GM12878 (cell line): ENCODE data around the gene POGZ. TPM values are rescaled to one million over a fixed set of nuclear protein-coding genes. Genes with fewer than 3 reads are reported as not detected.

ENCODE experiments used
- ATAC-seq: fragments of 200-7000 bp; cut with Tn5 transposase; 3 replicates; pipeline ENCODE4 v1.9.1; 2020; ENCODE audit warnings: mild to moderate bottlenecking, moderate library complexity
- BruUV-seq: library from RNA; stranded (reverse); fragments of 400-500 nt; replicated peaks from 2 replicates; lab custom pipeline; 2021; lab: Mats Ljungman, UMichigan
- CTCF ChIA-PET: fragments of 300-600 bp; sonication (Branson Sonifier 250); formaldehyde crosslinking; extraction: SDS; loops from one replicate; lab custom pipeline; 2021; ENCODE audit warnings: inconsistent platforms; lab: Yijun Ruan, JAX
- POLR2A ChIA-PET: fragments of 350-600 bp; formaldehyde crosslinking; extraction: SDS; loops from one replicate; lab custom pipeline; 2021; ENCODE audit warnings: inconsistent platforms; lab: Charles Lee
- RAD21 ChIA-PET: fragments of 300-600 bp; sonication (Branson Sonifier 250); formaldehyde crosslinking; loops from one replicate; lab custom pipeline; 2023; ENCODE audit warnings: antibody characterized with exemption; ENCODE audit not compliant: unreplicated experiment; lab: Charles Lee
- SMC1A ChIA-PET: fragments of 300-600 bp; sonication (Branson Sonifier 250); formaldehyde crosslinking; loops from one replicate; lab custom pipeline; 2023; ENCODE audit not compliant: unreplicated experiment, uncharacterized antibody; lab: Charles Lee
- DNase-seq: peaks from one replicate; pipeline ENCODE4 v3.0.0-alpha.2; 2011; ENCODE audit warnings: low read depth, low spot score
- FAIRE-seq: peaks from 3 replicates; lab custom pipeline; 2011; peaks lifted over from hg19 to GRCh38; lab: Jason Lieb, UNC
- H2AFZ ChIP-seq: 2 replicates; pipeline ENCODE4 v1.6.0; 2011; ENCODE audit warnings: low read depth, low read length, control low read depth; ENCODE audit not compliant: control insufficient read depth
- H3K27ac ChIP-seq: 2 replicates; pipeline ENCODE4 v1.5.1; 2011; ENCODE audit warnings: control low read depth; ENCODE audit not compliant: control insufficient read depth, insufficient read depth
- H3K27me3 ChIP-seq, 2 experiments: replicated peaks in 1 of 2; 2 replicates each; pipeline versions ENCODE4 v1.6.0 to v1.6.1; 2011; ENCODE audit warnings: low read length in 1 of 2; ENCODE audit not compliant: control insufficient read depth in 2 of 2, insufficient read depth in 2 of 2
- H3K36me3 ChIP-seq, 2 experiments: 2 replicates each; pipeline ENCODE4 v1.5.1; 2011; ENCODE audit warnings: low read length in 1 of 2; ENCODE audit not compliant: control insufficient read depth in 2 of 2, insufficient read depth in 2 of 2
- H3K4me1 ChIP-seq: 2 replicates; pipeline ENCODE4 v1.6.1; 2011; ENCODE audit warnings: mild to moderate bottlenecking, low read length, moderate library complexity, mixed read lengths; ENCODE audit not compliant: control insufficient read depth, insufficient read depth
- H3K4me2 ChIP-seq: 2 replicates; pipeline ENCODE4 v1.6.0; 2011; ENCODE audit warnings: control low read depth; ENCODE audit not compliant: control insufficient read depth, insufficient read depth
- H3K4me3 ChIP-seq: fragments of 200-600 bp; sonication (generic); 2 replicates; pipeline ENCODE4 v1.5.1; 2016
- H3K79me2 ChIP-seq: 2 replicates; pipeline ENCODE4 v1.6.0; 2011; ENCODE audit warnings: low read length; ENCODE audit not compliant: control insufficient read depth, insufficient read depth
- H3K9ac ChIP-seq: 2 replicates; pipeline ENCODE4 v1.8.0; 2011; ENCODE audit warnings: low read length, control low read depth, mixed read lengths; ENCODE audit not compliant: control insufficient read depth, insufficient read depth
- H3K9me3 ChIP-seq: replicated peaks from 3 replicates; pipeline ENCODE4 v1.5.1; 2011; ENCODE audit warnings: mild to moderate bottlenecking, low read length; ENCODE audit not compliant: control insufficient read depth, insufficient read depth
- H4K20me1 ChIP-seq: 2 replicates; pipeline ENCODE4 v1.6.0; 2011; ENCODE audit not compliant: control insufficient read depth, insufficient read depth
- BMI1 ChIP-seq: fragments of 450-650 bp; IDR thresholded peaks from 2 replicates; pipeline ENCODE4 v1.6.1; 2016; ENCODE audit warnings: mild to moderate bottlenecking, moderate library complexity, borderline replicate concordance
- CREM ChIP-seq: IDR thresholded peaks from 2 replicates; pipeline ENCODE4 v1.6.1; 2014; ENCODE audit warnings: antibody characterized with exemption, low read depth
- KAT2A ChIP-seq: conservative IDR thresholded peaks from 2 replicates; pipeline ENCODE4 v1.6.1; 2011; ENCODE audit warnings: low read depth, low read length; ENCODE audit not compliant: control insufficient read depth
- LARP7 ChIP-seq: fragments of 450-650 bp; IDR thresholded peaks from 2 replicates; pipeline ENCODE4 v1.6.1; 2017; ENCODE audit warnings: mild to moderate bottlenecking
- NRF1 ChIP-seq: conservative IDR thresholded peaks from 2 replicates; pipeline ENCODE4 v1.6.1; 2011; ENCODE audit warnings: mild to moderate bottlenecking, low read depth, low read length, improper control_type of control experiment
- PKNOX1 ChIP-seq: fragments of 450-650 bp; IDR thresholded peaks from 2 replicates; pipeline ENCODE4 v1.6.1; 2016; ENCODE audit warnings: mild to moderate bottlenecking
- PML ChIP-seq: IDR thresholded peaks from 2 replicates; pipeline ENCODE4 v1.6.1; 2012; ENCODE audit warnings: low read length, inconsistent platforms
- SREBF2 ChIP-seq: IDR thresholded peaks from 2 replicates; pipeline ENCODE4 v1.6.1; 2012; ENCODE audit warnings: mild to moderate bottlenecking, low read length
- TBL1XR1 ChIP-seq: IDR thresholded peaks from 2 replicates; pipeline ENCODE4 v1.6.1; 2012; ENCODE audit warnings: low read depth, low read length, improper control_type of control experiment
- TCF12 ChIP-seq: IDR thresholded peaks from 2 replicates; pipeline ENCODE4 v1.6.1; 2011; ENCODE audit warnings: low read depth, mild to moderate bottlenecking, low read length
- WGBS: methylation state at CpG from one replicate; pipeline ENCODE4 v1.1.6; 2016; ENCODE audit warnings: low lambda C conversion rate; ENCODE audit not compliant: insufficient replicate concordance, insufficient coverage; ENCODE audit errors: missing lambda C conversion rate; 5-methylcytosine and 5-hydroxymethylcytosine counted together
- in situ Hi-C: fragments of 300-500 bp; cut with MboI; formaldehyde crosslinking; loops from 9 replicates; pipeline ENCODE4 v1.14.3; 2018; ENCODE audit warnings: mixed read lengths
- intact Hi-C: fragments of 100-400 bp; cut with micrococcal nuclease; formaldehyde crosslinking; loops from one replicate; pipeline ENCODE4 v1.14.2; 2022; ENCODE audit not compliant: unreplicated experiment
- polyA plus RNA-seq, 11 experiments: library from polyadenylated mRNA; depleted of rRNA in 4 of 11; unstranded in 6 of 11; stranded (reverse) in 5 of 11; fragments of >200 nt; fragmentation: Nextera tagmentation in 4 of 11; fragmentation: Illumina TruSeq in 1 of 11; extraction: Ambion mirVana in 4 of 11; extraction: Trizol in 1 of 11; gene quantifications; 1 replicate in 1 of 11; 2 replicates in 10 of 11; pipeline versions ENCODE4 v1.2.1 to v1.2.3, GENCODE V29; 2011 to 2016; ENCODE audit warnings: inconsistent platforms in 2 of 11, missing spikeins in 2 of 11, low read depth in 1 of 11
- total RNA-seq, 4 experiments: library from RNA; depleted of rRNA in 3 of 4; stranded (reverse); fragments of >200 nt in 3 of 4; fragmentation: Illumina TruSeq in 1 of 4; extraction: Trizol in 1 of 4; gene quantifications; 2 replicates each; pipeline versions ENCODE4 v1.2.1 to v1.2.3, GENCODE V29; 2013 to 2021

POGZ gene
- total and polyA plus RNA-seq, 10 of the 15 experiments (the other 5 are each of a cell fraction or from before 2014, with no cell fraction given), result 11.3 to 80.6 (median 35.8) TPM

GRCh38 chr1:151425103-151425502 lies 34.2 kb downstream of the POGZ start:
- CTCF ChIA-PET, result interaction anchor here (1.2 to 2.0 kb wide), 2 partner anchors 10 to 121 kb away, joined by 3 to 6 read pairs; no protein-coding TSS in a partner anchor
- RAD21 ChIA-PET, result interaction anchor here (1.2 kb wide), 1 partner anchor 13 kb away, joined by 3 read pairs; no protein-coding TSS in a partner anchor
- no peak overlapping the region for H3K9ac ChIP-seq
- POLR2A ChIA-PET, result interaction anchor here (0.5 kb wide), 1 partner anchor 45 kb away, joined by 4 read pairs; no protein-coding TSS in a partner anchor
- intact Hi-C loops, result no loop called here
- in situ Hi-C loops, result no loop called here
- no peaks in the 10 kb centered on the region for H4K20me1 ChIP-seq
- FAIRE-seq (no peak), DNase-seq (no peak)
- 66% methylated on average over 2 of the region's 2 CpGs for WGBS
- peaks cover 18 to 40% of the 10 kb centered on the region in 2 experiments; a peak in 3 of 4 replicates for H3K36me3 ChIP-seq
- no peak overlapping the region for H3K4me3 ChIP-seq
- H2AFZ ChIP-seq, result no peak overlapping the region
- TF ChIP-seq KAT2A (no peak), PML (no peak), TBL1XR1 (no peak), PKNOX1 (no peak), LARP7 (no peak), NRF1 (no peak), CREM (no peak), TCF12 (no peak), BMI1 (no peak), SREBF2 (no peak)
- TF ChIP-seq, all 136 proteins: peak for 0
- no peaks in the 10 kb centered on the region for H3K9me3 ChIP-seq
- no peak overlapping the region for H3K4me2 ChIP-seq
- H3K27ac ChIP-seq, result no peak overlapping the region
- no peaks in the 10 kb centered on the region for H3K79me2 ChIP-seq
- H3K4me1 ChIP-seq, result no peaks in the 10 kb centered on the region
- no TSS peak for BruUV-seq
- no peak for ATAC-seq
- H3K27me3 ChIP-seq, result no peaks in the 10 kb centered on the region
- SMC1A ChIA-PET, result interaction anchor here (0.8 to 1.7 kb wide), 2 partner anchors 10 to 24 kb away, joined by 3 to 9 read pairs; no protein-coding TSS in a partner anchor
